Keratinocyte (primary cell): Measurements from ENCODE around the gene ATP2B2.

Experiments
- CTCF ChIP-seq, 3 experiments: IDR thresholded peaks in 1 of 3; conservative IDR thresholded peaks in 1 of 3; optimal IDR thresholded peaks in 1 of 3; 2 replicates in 2 of 3; 3 replicates in 1 of 3; pipeline versions ENCODE3 to v1.5.1; 2011; ENCODE audit warnings: low read length in 3 of 3, mild to moderate bottlenecking in 3 of 3, moderate library complexity in 2 of 3, control low read depth in 1 of 3, inconsistent platforms in 1 of 3; ENCODE audit not compliant: insufficient read depth in 2 of 3; ENCODE audit errors: extremely low read depth in 1 of 3
- EZH2 ChIP-seq: IDR thresholded peaks from one replicate; pipeline ENCODE4 v1.6.1; 2012; ENCODE audit warnings: inconsistent platforms, mild to moderate bottlenecking, low read length, moderate library complexity

DNA sequence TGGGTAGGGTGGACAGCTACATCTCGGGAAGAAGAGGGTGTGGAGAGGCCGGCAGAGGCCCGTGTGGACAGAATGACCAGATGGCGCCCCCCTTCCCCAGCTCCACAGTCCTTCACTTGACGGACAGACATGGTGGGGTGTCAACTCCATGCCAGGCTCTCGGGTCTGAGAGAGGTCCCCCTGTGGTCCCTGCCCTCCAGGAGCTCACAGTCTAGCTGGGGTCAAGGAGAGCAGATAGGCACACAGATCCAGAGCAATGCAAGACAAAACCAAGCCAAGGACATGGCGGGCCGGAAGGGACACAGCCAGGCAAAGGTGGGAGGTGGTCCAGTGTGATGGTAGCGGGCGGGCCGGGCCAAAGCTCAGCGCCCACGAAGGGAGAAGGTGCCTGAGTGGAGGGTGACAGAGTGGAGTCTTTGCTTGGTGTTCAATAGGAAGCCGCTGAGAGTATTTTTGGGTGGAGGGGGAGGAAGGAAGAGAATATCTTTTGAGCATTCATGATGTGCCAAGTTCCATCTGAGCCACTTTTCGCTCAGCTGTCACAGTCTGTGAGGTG lies 112.4 kb downstream of the ATP2B2 start:
- TF ChIP-seq CTCF (optimal IDR thresholded peaks at IDR 0.05 in 1 of 3, IDR thresholded peaks at IDR 0.05 in 1 of 3, conservative IDR thresholded peaks at IDR 0.05 in 1 of 3; ENCODE audit: extremely low read depth in 1 of 3, insufficient read depth in 2 of 3, low read length in 3 of 3) (no peak), EZH2 (no peak)
